Keratinocyte (primary cell): ENCODE measurements around the gene REPS1.

Source experiments
- CTCF ChIP-seq, 3 experiments: IDR thresholded peaks in 1 of 3; conservative IDR thresholded peaks in 1 of 3; optimal IDR thresholded peaks in 1 of 3; 2 replicates in 2 of 3; 3 replicates in 1 of 3; pipeline versions ENCODE3 to v1.5.1; 2011; ENCODE audit warnings: low read length in 3 of 3, mild to moderate bottlenecking in 3 of 3, moderate library complexity in 2 of 3, control low read depth in 1 of 3, inconsistent platforms in 1 of 3; ENCODE audit not compliant: insufficient read depth in 2 of 3; ENCODE audit errors: extremely low read depth in 1 of 3
- EZH2 ChIP-seq: IDR thresholded peaks from one replicate; pipeline ENCODE4 v1.6.1; 2012; ENCODE audit warnings: inconsistent platforms, mild to moderate bottlenecking, low read length, moderate library complexity

GRCh38 chr6:138955262-138955661 lies 32.8 kb downstream of the REPS1 start:
- TF ChIP-seq CTCF (optimal IDR thresholded peaks at IDR 0.05 in 1 of 3, IDR thresholded peaks at IDR 0.05 in 1 of 3, conservative IDR thresholded peaks at IDR 0.05 in 1 of 3; ENCODE audit: extremely low read depth in 1 of 3, insufficient read depth in 2 of 3, low read length in 3 of 3) (no peak), EZH2 (no peak)
